ENCODE results near the gene CNTF. TPM values are rescaled to one million over a fixed set of nuclear protein-coding genes. Genes with fewer than 3 reads are reported as not detected.

Gene CNTF
- total RNA-seq, 1 experiment from 2014 or later, result 5.2 TPM

DNA sequence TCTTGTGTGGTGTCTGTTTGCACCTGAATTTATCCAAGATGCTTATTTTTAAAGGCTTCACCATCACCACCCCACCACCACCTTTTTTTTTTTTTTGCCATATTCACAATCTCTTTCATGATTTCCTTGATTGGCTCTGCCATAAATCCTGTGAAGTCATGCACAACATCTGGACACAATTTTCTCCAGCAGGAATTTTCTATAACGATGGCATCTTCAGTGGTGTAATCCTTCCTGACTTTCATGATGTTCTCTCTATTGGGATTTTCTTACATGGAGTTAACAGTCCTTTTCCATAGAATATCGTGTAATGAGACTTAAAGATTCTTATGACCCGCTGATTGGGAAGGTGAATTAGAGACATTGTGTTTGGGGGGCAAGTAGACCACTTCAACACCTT is 25.8 kb upstream of the CNTF start:
- peaks cover 19% of the 10 kb centered on the region for H3K36me3 Mint-ChIP-seq (ENCODE audit: insufficient read depth, unreplicated experiment)
- BruUV-seq (replicated peaks), result no TSS peak
- no peak overlapping the region for H3K4me3 Mint-ChIP-seq (ENCODE audit: low read depth, unreplicated experiment)
- CTCF ChIA-PET, result no interaction called here
- no peak for DNase-seq
- TF ChIP-seq, protein P1, sequence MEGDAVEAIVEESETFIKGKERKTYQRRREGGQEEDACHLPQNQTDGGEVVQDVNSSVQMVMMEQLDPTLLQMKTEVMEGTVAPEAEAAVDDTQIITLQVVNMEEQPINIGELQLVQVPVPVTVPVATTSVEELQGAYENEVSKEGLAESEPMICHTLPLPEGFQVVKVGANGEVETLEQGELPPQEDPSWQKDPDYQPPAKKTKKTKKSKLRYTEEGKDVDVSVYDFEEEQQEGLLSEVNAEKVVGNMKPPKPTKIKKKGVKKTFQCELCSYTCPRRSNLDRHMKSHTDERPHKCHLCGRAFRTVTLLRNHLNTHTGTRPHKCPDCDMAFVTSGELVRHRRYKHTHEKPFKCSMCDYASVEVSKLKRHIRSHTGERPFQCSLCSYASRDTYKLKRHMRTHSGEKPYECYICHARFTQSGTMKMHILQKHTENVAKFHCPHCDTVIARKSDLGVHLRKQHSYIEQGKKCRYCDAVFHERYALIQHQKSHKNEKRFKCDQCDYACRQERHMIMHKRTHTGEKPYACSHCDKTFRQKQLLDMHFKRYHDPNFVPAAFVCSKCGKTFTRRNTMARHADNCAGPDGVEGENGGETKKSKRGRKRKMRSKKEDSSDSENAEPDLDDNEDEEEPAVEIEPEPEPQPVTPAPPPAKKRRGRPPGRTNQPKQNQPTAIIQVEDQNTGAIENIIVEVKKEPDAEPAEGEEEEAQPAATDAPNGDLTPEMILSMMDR (IDR thresholded peaks at IDR 0.05; ENCODE audit: unreplicated experiment), result no peak
- no peak overlapping the region for H3K27ac Mint-ChIP-seq (ENCODE audit: unreplicated experiment)
- intact Hi-C loops (cut with micrococcal nuclease; ENCODE audit: unreplicated experiment), result no loop called here
- H3K9me3 Mint-ChIP-seq (ENCODE audit: low read depth, unreplicated experiment), result no peaks in the 10 kb centered on the region
- no peaks in the 10 kb centered on the region for H3K27me3 Mint-ChIP-seq (ENCODE audit: unreplicated experiment)
- H3K4me1 Mint-ChIP-seq (ENCODE audit: low read depth, unreplicated experiment), result peaks cover 37% of the 10 kb centered on the region

DNA sequence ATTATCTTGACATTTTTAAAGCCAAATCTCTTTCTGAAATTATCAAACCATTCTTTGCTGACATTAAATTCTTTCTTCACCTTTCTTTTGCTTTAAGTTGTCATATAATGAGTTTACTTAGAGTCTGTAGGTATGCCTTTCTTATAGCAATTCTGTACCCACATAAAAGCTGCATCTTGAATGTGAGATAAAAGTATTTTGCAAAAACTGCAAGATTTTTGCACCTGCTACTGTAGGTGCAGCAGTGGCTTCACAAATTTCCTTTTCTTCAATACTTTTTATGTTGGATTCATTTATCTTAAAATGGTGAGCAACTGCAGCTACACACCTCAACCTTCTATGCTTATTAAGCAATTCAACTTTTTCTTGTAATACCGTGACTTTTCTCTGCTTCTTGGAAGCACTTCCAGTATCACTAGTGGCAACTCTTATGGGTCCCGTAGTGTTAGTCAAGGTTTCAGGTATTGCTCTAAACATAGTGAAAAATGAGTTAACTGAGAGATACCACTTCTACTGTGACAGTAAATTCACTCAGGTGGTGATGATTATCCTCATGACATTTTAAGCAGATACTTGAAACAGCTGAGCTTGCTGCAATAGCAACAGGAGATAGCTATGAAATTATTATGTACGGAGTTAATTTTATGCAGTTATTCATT is 24.9 kb upstream of the CNTF start:
- DNase-seq, result no peak
- BruUV-seq (replicated peaks), result no TSS peak
- CTCF ChIA-PET, result no interaction called here
- Mint-ChIP-seq H3K27ac (ENCODE audit: unreplicated experiment) (no peak overlapping the region), H3K4me1 (ENCODE audit: low read depth, unreplicated experiment) (peaks cover 31% of the 10 kb centered on the region), H3K9me3 (ENCODE audit: low read depth, unreplicated experiment) (no peaks in the 10 kb centered on the region), H3K4me3 (ENCODE audit: low read depth, unreplicated experiment) (no peak overlapping the region), H3K27me3 (ENCODE audit: unreplicated experiment) (no peaks in the 10 kb centered on the region), H3K36me3 (ENCODE audit: insufficient read depth, unreplicated experiment) (peaks cover 12% of the 10 kb centered on the region)
- TF ChIP-seq, protein P1 (IDR thresholded peaks at IDR 0.05; ENCODE audit: unreplicated experiment), result no peak
- intact Hi-C loops (cut with micrococcal nuclease; ENCODE audit: unreplicated experiment), result no loop called here

DNA sequence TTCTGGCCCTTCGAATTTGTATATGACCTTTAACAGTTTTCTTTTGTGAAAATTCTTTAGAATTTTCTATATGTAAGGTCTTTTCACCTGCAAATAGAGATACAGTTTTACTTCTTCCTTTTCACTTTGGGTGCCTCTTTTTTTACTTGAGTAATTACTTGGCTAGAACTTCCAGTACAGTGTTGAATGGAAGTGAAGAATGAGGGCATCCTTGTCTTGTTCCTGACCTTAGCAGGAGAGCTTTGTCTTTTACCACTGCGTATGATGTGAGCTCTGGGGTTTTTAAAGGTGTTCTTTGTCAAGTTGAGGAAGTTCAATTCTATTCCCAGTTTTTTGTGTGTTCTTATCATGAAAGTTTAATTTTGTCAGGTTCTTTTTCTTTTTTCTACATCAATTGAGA is 22.0 kb upstream of the CNTF start:
- intact Hi-C loops (cut with micrococcal nuclease; ENCODE audit: unreplicated experiment), result no loop called here
- Mint-ChIP-seq H3K4me1 (ENCODE audit: low read depth, unreplicated experiment) (peaks cover 18% of the 10 kb centered on the region), H3K9me3 (ENCODE audit: low read depth, unreplicated experiment) (no peaks in the 10 kb centered on the region), H3K36me3 (ENCODE audit: insufficient read depth, unreplicated experiment) (peaks cover 16% of the 10 kb centered on the region), H3K27ac (ENCODE audit: unreplicated experiment) (no peak overlapping the region), H3K27me3 (ENCODE audit: unreplicated experiment) (no peaks in the 10 kb centered on the region), H3K4me3 (ENCODE audit: low read depth, unreplicated experiment) (no peak overlapping the region)
- CTCF ChIA-PET, result no interaction called here
- no peak for DNase-seq
- no TSS peak for BruUV-seq (replicated peaks)
- TF ChIP-seq, protein P1 (IDR thresholded peaks at IDR 0.05; ENCODE audit: unreplicated experiment), result no peak

DNA sequence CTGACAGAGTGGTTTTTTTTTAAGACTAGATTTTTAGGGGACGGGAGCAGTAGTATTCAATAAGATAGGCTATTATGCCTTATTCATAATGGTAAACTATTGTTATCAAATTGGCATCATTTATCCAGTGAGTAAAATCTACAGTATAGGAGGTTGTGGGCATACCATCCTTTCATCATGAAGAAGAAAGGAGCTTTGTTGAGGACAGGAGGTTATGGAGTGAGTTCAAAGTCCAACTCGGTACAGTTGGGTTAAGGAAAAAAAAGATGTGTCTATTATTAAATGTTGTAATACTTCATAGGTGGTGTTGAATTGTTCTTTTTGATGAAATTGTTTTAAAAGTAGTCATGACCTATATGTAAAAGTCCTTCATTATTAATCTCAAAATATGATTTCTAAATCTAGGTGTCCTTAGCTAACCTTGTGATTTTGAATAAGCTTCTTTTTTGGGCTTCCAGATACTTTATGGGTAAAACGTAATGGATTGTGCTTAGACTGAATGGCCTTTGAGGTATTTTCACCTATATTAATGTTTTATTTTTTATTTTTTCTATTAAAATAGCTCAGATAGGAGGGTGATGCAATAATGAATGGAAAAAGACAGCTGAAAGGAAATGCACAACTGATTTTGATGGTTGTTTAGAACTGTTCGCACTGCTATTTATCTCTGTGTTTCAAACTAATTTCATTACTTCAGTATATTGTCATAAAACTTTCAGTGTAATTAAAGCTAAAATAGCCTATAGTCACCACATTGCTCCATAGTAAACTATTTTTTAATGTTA is 15.3 kb upstream of the CNTF start:
- peaks cover 26% of the 10 kb centered on the region for H3K4me1 Mint-ChIP-seq (ENCODE audit: low read depth, unreplicated experiment)
- peak overlapping the region; percentile 7 for H3K27ac Mint-ChIP-seq (ENCODE audit: unreplicated experiment)
- intact Hi-C loops (cut with micrococcal nuclease; ENCODE audit: unreplicated experiment), result no loop called here
- TF ChIP-seq, protein P1 (IDR thresholded peaks at IDR 0.05; ENCODE audit: unreplicated experiment), result no peak
- no peak for DNase-seq
- BruUV-seq (replicated peaks), result no TSS peak
- peaks cover 21% of the 10 kb centered on the region for H3K36me3 Mint-ChIP-seq (ENCODE audit: insufficient read depth, unreplicated experiment)
- CTCF ChIA-PET, result interaction anchor here (0.6 to 1.6 kb wide), 3 partner anchors 39 to 1149 kb away, joined by 3 to 4 read pairs (median 4); no protein-coding TSS in a partner anchor
- H3K9me3 Mint-ChIP-seq (ENCODE audit: low read depth, unreplicated experiment), result no peaks in the 10 kb centered on the region
- H3K27me3 Mint-ChIP-seq (ENCODE audit: unreplicated experiment), result no peaks in the 10 kb centered on the region
- H3K4me3 Mint-ChIP-seq (ENCODE audit: low read depth, unreplicated experiment), result no peak overlapping the region

Data from Calu3 (cell line).